ENCODE data around the gene STARD9. TPM values are rescaled to one million over a fixed set of nuclear protein-coding genes. Genes with fewer than 3 reads are reported as not detected.

The STARD9 gene
- total and polyA plus RNA-seq, 2 of the 4 experiments (the other 2 are of a cell fraction), result 2.0 to 3.2 TPM

- no peak overlapping the region for H2BK5ac ChIP-seq (ENCODE audit: low read depth, low read length, poor library complexity, severe bottlenecking)
- intact Hi-C loops (cut with micrococcal nuclease), result loop anchor here (1.0 to 5.0 kb wide), 4 partner anchors 73 to 584 kb away; partner anchors contain the start of genes HAUS2, LRRC57 and STARD9
- no CpG with 5 or more reads among the region's 5 CpGs for WGBS, 2 experiments (ENCODE audit: extremely low coverage in 2 of 2, insufficient read length in 1 of 2)
- H3K27me3 ChIP-seq (ENCODE audit: control insufficient read depth, insufficient read depth, low read length), result no peaks in the 10 kb centered on the region
- no peak overlapping the region for H2BK15ac ChIP-seq (ENCODE audit: low read depth, low read length)
- ATAC-seq (ENCODE audit: low read depth) (peak; percentile 100), DNase-seq (peak; percentile 88)
- H3K36me3 ChIP-seq (ENCODE audit: control insufficient read depth, insufficient read depth, low read length), result 0 out of 2 replicates have a peak, but pooled peaks cover 3% of the 10 kb centered on the region
- H3K18ac ChIP-seq (ENCODE audit: low read depth, low read length), result no peak overlapping the region
- no peak overlapping the region for H3K56ac ChIP-seq (ENCODE audit: extremely low read depth, insufficient read depth, low read length)
- no peak overlapping the region for H2AFZ ChIP-seq (replicated peaks; ENCODE audit: low read length, poor library complexity)
- H3K9ac ChIP-seq (ENCODE audit: low read depth, low read length), result no peak overlapping the region
- H2AK9ac ChIP-seq (replicated peaks; ENCODE audit: low read depth, low read length, poor library complexity), result peak overlapping the region; percentile 11
- no TSS peak for BruUV-seq (replicated peaks)
- no peak overlapping the region for H4K5ac ChIP-seq (ENCODE audit: low read depth, low read length)
- H3K4me3 ChIP-seq (ENCODE audit: insufficient read depth, low read depth, low read length), result no peak overlapping the region
- no peaks in the 10 kb centered on the region for H3K9me3 ChIP-seq (ENCODE audit: control insufficient read depth, insufficient read depth, low read length)
- TF ChIP-seq SMC3 (IDR thresholded peaks at IDR 0.05; ENCODE audit: low read depth, low read length) (peak; percentile 79), CTCF (conservative IDR thresholded peaks at IDR 0.05; ENCODE audit: low read depth, low read length) (peak; percentile 87), RAD21 (IDR thresholded peaks at IDR 0.05; ENCODE audit: low read length) (peak; percentile 90), MAFK (IDR thresholded peaks at IDR 0.05; ENCODE audit: low read depth, low read length) (no peak)
- in situ Hi-C loops (cut with MboI; ENCODE audit: low sequenced_read_pairs), result no loop called here
- H2BK20ac ChIP-seq (ENCODE audit: low read depth, low read length), result no peak overlapping the region
- no peak overlapping the region for H4K91ac ChIP-seq (ENCODE audit: insufficient read depth, low read depth, low read length)
- no peak overlapping the region for H3K27ac ChIP-seq (ENCODE audit: insufficient read depth, low read length)
- no peaks in the 10 kb centered on the region for H3K4me1 ChIP-seq (ENCODE audit: control insufficient read depth, insufficient read depth, low read length)
- H2AK5ac ChIP-seq (ENCODE audit: low read depth, low read length), result no peak overlapping the region
- H3K9me1 ChIP-seq (ENCODE audit: insufficient read depth, low read length), result no peaks in the 10 kb centered on the region
- H2BK120ac ChIP-seq (ENCODE audit: low read depth, low read length), result no peak overlapping the region
- no peak overlapping the region for H3K23ac ChIP-seq (ENCODE audit: low read depth, low read length)
- H3K4me2 ChIP-seq (ENCODE audit: low read depth, low read length), result no peak overlapping the region
- dilution Hi-C loops (cut with HindIII; ENCODE audit: low sequenced_read_pairs, unreplicated experiment), result no loop called here
- ChIA-PET POLR2A (ENCODE audit: unreplicated experiment) (interaction anchor here (0.7 kb wide), 1 partner anchor 698 kb away, joined by 14 read pairs; no protein-coding TSS in a partner anchor), CTCF (no interaction called here)
- H3K4ac ChIP-seq (ENCODE audit: low read depth, low read length), result no peak overlapping the region
- no peaks in the 10 kb centered on the region for H4K20me1 ChIP-seq (ENCODE audit: insufficient read depth, low read length)
- no peak overlapping the region for H4K8ac ChIP-seq (ENCODE audit: low read depth in 2 of 2, low read length in 2 of 2)
- H3K14ac ChIP-seq (replicated peaks; ENCODE audit: low read depth, low read length), result no peak overlapping the region
- H3K79me1 ChIP-seq (ENCODE audit: low read depth in 1 of 2, low read length in 2 of 2), result no peaks in the 10 kb centered on the region
These were observed 75.0 kb downstream of the STARD9 start for GRCh38 chr15:42650208-42651066.

All from IMR-90 (cell line).